ENCODE measurements around the gene IRAK2.

The IRAK2 gene

GRCh38 chr3:10273702-10274305, 109.1 kb downstream of the IRAK2 start:
- H3K9ac ChIP-seq: no peak overlapping the region
- peaks cover 69% of the 10 kb centered on the region for H3K4me1 ChIP-seq (ENCODE audit: low read depth, poor library complexity, severe bottlenecking)
- H3K27me3 ChIP-seq (ENCODE audit: insufficient read depth, low read depth): no peaks in the 10 kb centered on the region
- no peak overlapping the region for H2AFZ ChIP-seq (ENCODE audit: low read depth)
- H4K20me1 ChIP-seq (ENCODE audit: insufficient read depth): 0 out of 2 replicates have a peak, but pooled peaks cover 3% of the 10 kb centered on the region
- peak overlapping the region; percentile 48 for H3K4me2 ChIP-seq
- H3K79me2 ChIP-seq (ENCODE audit: insufficient read depth, low read depth): peaks cover 70% of the 10 kb centered on the region; the same call in 1 of the 2 replicates
- H3K27ac ChIP-seq: peak overlapping the region; percentile 20; the same call in 1 of the 2 replicates
- no peaks in the 10 kb centered on the region for H3K36me3 ChIP-seq (ENCODE audit: insufficient read depth)
- no peak overlapping the region for H3K4me3 ChIP-seq (IDR thresholded peaks at IDR 0.05; ENCODE audit: insufficient read depth, low read depth, low read length)
- no peak for TF ChIP-seq CTCF (conservative IDR thresholded peaks at IDR 0.05; ENCODE audit: low read depth, low read length)

- peak overlapping the region; percentile 48 for H3K4me2 ChIP-seq
- H3K4me1 ChIP-seq (ENCODE audit: low read depth, poor library complexity, severe bottlenecking): peaks cover 69% of the 10 kb centered on the region
- H3K27ac ChIP-seq: peak overlapping the region; percentile 20; the same call in 1 of the 2 replicates
- TF ChIP-seq CTCF (conservative IDR thresholded peaks at IDR 0.05; ENCODE audit: low read depth, low read length): no peak
- H3K27me3 ChIP-seq (ENCODE audit: insufficient read depth, low read depth): no peaks in the 10 kb centered on the region
- H3K79me2 ChIP-seq (ENCODE audit: insufficient read depth, low read depth): peaks cover 62% of the 10 kb centered on the region; the same call in 1 of the 2 replicates
- no peak overlapping the region for H2AFZ ChIP-seq (ENCODE audit: low read depth)
- H3K36me3 ChIP-seq (ENCODE audit: insufficient read depth): no peaks in the 10 kb centered on the region
- no peak overlapping the region for H3K9ac ChIP-seq
- H3K4me3 ChIP-seq (IDR thresholded peaks at IDR 0.05; ENCODE audit: insufficient read depth, low read depth, low read length): no peak overlapping the region
- 0 out of 2 replicates have a peak, but pooled peaks cover 3% of the 10 kb centered on the region for H4K20me1 ChIP-seq (ENCODE audit: insufficient read depth)
Measured at GRCh38 chr3:10274601-10275000, 109.9 kb downstream of the IRAK2 start.

GRCh38 chr3:10277115-10277625, 112.5 kb downstream of the IRAK2 start:
- Histone ChIP-seq H3K27ac (peak overlapping the region; percentile 36; the same call in 1 of the 2 replicates), H3K9ac (no peak overlapping the region), H3K79me2 (ENCODE audit: insufficient read depth, low read depth) (peaks cover 37% of the 10 kb centered on the region; the same call in 1 of the 2 replicates), H3K4me2 (peak overlapping the region; percentile 29; the same call in 1 of the 2 replicates), H3K4me1 (ENCODE audit: low read depth, poor library complexity, severe bottlenecking) (peaks cover 72% of the 10 kb centered on the region), H2AFZ (ENCODE audit: low read depth) (no peak overlapping the region), H3K36me3 (ENCODE audit: insufficient read depth) (no peaks in the 10 kb centered on the region), H3K27me3 (ENCODE audit: insufficient read depth, low read depth) (no peaks in the 10 kb centered on the region), H3K4me3 (IDR thresholded peaks at IDR 0.05; ENCODE audit: insufficient read depth, low read depth, low read length) (no peak overlapping the region), H4K20me1 (ENCODE audit: insufficient read depth) (0 out of 2 replicates have a peak, but pooled peaks cover 3% of the 10 kb centered on the region)
- no peak for TF ChIP-seq CTCF (conservative IDR thresholded peaks at IDR 0.05; ENCODE audit: low read depth, low read length)

GRCh38 chr3:10278501-10278900, 113.8 kb downstream of the IRAK2 start:
- Histone ChIP-seq H3K27ac (no peak overlapping the region), H3K27me3 (ENCODE audit: insufficient read depth, low read depth) (no peaks in the 10 kb centered on the region), H3K4me1 (ENCODE audit: low read depth, poor library complexity, severe bottlenecking) (peaks cover 72% of the 10 kb centered on the region), H4K20me1 (ENCODE audit: insufficient read depth) (no peaks in the 10 kb centered on the region), H3K9ac (no peak overlapping the region), H3K4me2 (no peak overlapping the region), H2AFZ (ENCODE audit: low read depth) (no peak overlapping the region), H3K79me2 (ENCODE audit: insufficient read depth, low read depth) (peaks cover 24% of the 10 kb centered on the region; the same call in 1 of the 2 replicates), H3K36me3 (ENCODE audit: insufficient read depth) (no peaks in the 10 kb centered on the region), H3K4me3 (IDR thresholded peaks at IDR 0.05; ENCODE audit: insufficient read depth, low read depth, low read length) (no peak overlapping the region)
- no peak for TF ChIP-seq CTCF (conservative IDR thresholded peaks at IDR 0.05; ENCODE audit: low read depth, low read length)

Measured in KMS-11 (cell line).